Thyroid gland (tissue), 4 donors: ENCODE measurements around the gene KCNK4.

ENCODE experiments used
- CTCF ChIP-seq, 6 experiments: fragments of 200-600 bp in 3 of 6; fragments of 450-650 bp in 3 of 6; sonication (generic) in 3 of 6; IDR thresholded peaks; one replicate each; pipeline ENCODE4 v1.5.1; 2016 to 2019; ENCODE audit warnings: antibody characterized with exemption in 6 of 6, mild to moderate bottlenecking in 2 of 6, inconsistent platforms in 1 of 6, moderate library complexity in 1 of 6
- POLR2A ChIP-seq, 2 donors: fragments of 450-650 bp; IDR thresholded peaks; one replicate each; pipeline ENCODE4 v1.6.1; 2017; ENCODE audit warnings: antibody characterized with exemption in 2 of 2, mild to moderate bottlenecking in 2 of 2, moderate library complexity in 1 of 2

GRCh38 chr11:64263021-64263946 lies 27.8 kb upstream of the KCNK4 start:
- no peak for TF ChIP-seq CTCF (IDR thresholded peaks at IDR 0.05)
- no peak for TF ChIP-seq POLR2A (IDR thresholded peaks at IDR 0.05)
